ENCODE measurements around the gene CAPN5. TPM values are rescaled to one million over a fixed set of nuclear protein-coding genes. Genes with fewer than 3 reads are reported as not detected.

The CAPN5 gene
- total RNA-seq, 1 experiment from 2014 or later: 5.5 TPM

DNA sequence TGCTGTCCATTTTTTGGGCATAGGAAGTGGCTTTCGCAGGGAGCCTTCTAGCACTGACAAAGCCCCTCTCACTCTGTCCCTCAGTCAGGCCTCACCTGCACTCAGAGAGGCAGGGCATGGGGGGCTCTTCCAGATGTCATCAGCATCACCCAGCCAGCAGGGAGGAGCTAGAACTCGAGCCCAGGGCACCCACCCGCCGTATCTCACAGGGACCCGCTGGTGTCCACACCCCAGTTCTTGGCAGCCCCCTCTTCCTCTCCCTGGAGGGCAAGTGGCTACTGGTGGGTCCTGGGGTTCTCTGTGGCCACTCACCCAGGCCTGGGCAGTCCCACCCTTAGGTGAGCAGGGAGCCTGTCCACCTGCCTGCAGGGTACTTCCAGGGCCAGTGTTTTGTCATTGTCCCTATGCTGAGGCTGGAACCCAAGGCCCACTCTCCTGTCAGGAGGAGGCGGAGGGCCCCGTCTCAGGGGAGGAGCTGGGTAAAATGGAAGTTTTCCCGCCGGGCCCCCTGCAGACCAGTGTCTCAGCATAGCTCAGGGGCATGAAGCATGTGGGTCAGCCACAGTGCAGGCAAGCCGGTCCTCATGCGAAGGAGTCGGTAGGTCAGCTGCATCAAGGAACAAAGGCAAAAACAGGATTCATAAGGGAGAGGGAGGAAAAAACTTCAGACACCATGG is 83.1 kb downstream of the CAPN5 start:
- DNase-seq (ENCODE audit: low read depth): no peak

DNA sequence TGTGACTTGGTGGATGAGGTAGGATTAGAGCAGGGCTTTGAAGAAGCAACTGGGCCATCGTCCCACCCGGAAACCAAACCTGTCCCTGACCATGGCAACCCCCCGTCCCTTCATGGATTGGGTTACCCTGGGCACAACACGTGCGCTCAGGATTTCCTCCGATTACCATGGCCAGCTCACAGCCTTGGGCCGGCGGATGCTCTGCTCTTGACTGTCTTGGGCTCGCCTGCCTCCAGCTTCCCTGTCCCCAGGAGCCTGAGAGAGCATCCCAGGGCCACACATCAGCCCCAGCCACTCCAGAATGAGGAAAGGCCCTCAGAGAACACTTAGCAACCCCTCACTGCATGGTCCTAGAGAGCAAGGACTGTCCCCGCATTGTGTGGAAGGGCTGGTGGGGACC is 84.1 kb downstream of the CAPN5 start:
- DNase-seq (ENCODE audit: low read depth): no peak

DNA sequence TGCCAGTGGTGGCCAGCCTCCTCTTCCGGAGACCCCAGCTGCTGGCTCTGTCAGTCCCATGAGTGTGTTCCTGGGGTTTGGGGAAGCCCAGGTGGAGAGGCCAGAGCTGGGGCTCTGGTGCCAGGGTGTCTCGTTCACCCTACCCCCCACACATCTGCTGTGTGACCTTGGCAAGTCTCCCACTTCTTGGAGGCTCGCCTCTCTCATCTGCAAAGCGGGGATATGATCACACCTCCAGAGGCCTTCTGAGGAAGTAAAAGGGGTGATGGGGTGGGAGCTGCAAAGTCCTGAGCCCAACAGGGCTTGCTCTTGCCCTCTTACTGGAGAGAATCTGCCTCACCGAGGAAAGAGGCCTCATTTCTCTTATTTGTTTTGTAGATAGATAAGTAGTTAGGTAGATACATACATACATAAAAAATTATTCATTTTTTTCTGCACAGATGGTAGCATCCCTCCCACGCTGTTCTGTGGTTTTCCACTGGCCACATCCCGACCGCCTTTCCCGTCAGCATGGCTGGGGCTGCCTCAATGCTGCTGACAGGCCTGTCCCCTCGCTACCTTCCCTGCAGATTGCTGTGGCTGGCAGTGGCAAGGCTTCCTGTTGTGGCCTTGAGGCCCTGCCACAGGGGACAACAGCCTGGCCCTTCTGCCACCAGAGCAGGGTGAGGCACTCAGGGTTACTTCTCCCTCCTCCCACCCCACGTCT is 85.2 kb downstream of the CAPN5 start:
- DNase-seq (ENCODE audit: low read depth): peak; percentile 35

DNA sequence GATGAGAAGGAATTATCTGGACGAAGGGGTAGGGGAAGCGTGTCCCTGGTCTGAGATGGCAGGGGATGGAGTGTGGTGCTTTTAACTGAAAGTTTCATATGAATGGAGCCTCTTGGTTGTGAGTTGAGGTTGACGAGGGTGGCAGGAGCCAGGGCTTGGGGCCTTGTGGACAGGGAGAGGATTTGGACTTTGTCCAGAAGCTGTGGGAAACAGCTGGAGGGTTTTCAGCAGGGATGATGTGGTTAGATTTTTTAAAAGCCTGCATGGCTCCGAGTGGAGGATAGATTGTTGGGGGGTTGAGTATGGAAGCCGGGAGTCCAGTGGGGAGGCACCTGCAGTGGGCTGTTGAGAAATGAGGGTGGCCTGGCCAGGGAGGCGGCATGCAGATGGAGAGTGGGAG is 86.1 kb downstream of the CAPN5 start:
- no peak for DNase-seq (ENCODE audit: low read depth)

DNA sequence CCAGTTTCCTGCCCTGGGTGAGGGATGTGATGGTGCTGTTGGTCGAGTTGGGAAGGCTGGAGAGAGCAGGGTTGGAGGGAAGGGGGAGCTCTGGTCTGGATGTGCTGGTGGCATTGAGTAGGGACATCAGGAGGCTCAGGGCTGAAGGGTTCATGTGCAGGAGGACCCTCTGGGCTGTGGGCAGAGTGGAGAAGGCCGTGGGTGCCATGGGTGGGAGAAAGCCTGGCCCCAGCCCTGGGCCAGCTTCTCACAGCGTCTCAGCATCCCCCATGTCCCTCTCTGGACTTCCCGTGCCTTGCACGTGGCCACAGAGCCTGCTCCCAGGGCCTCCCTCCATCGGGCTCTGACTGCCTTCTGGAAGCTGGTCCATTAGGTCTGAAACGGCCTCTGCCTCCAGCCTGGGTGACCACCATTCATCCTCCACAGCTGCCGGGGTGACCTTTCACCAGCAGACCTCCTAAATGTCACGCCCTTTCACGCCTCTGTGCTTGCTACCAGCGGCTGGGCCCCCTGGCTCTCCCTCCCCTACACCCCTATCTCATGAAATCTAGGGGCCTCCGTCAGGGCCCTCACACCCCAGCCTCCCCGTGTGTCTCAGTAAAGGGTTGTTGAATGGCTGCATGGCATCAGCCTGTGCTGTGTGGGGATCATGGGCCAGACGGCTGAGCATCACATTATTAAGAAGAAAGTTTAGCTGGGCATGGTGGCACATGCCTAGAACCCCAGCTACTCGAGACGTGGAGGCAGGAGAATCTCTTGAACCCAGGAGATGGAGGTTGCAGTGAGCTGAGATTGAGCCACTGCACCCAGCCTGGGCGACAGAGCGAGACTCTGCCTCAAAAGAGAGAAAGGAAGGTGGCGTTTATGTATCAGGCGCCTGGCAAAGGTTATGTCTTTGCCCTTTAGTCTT is 86.8 kb downstream of the CAPN5 start:
- no peak for DNase-seq (ENCODE audit: low read depth)

DNA sequence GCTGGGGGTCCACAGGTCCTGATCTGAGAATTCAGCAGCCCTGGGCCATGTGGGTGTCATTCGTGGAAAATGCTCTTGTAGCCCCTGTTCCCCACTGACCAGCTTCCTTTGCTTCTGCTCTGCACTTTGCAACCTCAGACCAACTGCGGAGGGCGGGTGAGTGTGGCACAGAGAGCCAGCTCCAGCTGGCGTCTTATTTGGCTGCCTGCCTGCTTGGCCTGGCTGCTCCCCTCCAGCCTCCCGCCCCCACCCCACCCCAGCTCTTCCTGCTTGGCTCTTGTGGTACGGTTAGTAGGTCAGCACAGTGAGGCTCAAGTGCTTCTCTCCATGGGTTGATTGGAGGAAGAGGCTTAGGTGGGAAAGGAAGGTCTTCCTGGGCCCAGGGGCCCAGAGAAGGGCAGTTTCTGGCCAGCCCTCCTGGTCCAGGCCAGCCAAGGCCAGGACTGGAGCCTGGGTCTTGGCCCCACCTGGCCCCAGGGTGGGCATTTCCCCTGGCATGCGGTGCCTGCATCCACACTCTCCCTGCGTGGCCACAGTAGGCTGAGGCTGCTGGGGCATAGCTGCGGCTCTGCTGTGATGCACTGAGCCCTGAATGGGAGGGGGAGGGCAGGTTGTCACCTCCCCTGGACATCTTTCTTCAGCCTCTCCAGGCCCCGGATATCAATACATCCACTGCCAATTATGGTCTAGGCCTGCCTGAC is 87.8 kb downstream of the CAPN5 start:
- DNase-seq (ENCODE audit: low read depth): no peak

DNA sequence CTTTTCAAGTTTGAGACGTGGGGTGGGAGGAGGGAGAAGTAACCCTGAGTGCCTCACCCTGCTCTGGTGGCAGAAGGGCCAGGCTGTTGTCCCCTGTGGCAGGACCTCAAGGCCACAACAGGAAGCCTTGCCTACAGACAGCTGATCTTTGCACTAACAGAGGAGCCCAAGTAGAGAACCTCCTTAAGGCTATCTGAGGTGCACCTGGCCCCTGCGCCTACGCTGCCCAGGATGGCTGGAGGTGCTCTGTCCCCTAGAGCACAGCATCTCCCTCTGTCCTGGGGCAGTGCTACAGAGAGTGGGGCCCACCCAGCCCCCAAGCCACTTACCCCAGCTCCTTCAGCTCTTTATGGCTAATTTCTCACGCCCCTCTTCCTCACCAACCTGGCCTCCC is 88.3 kb downstream of the CAPN5 start:
- no peak for DNase-seq (ENCODE audit: low read depth)

DNA sequence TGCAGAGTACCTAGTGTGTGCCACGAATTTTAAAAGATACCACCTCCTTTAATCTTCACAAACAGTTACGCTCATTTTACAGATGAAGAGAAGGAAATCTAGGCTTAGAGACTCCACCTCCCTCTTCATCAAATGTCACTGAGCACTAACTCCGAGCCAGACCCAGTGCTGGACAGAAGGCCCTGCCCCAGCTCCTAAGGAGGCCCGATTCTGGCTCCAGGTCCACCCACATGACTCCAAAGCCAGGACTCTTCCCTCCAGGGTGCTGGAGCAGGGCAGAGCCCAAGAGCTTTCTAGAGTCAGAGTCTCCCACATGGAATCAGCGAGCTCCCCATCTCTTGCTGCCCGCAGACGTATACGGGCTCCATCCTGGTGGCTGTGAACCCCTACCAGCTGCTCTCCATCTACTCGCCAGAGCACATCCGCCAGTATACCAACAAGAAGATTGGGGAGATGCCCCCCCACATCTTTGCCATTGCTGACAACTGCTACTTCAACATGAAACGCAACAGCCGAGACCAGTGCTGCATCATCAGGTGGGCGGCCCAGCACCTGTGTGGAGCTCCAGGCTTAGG is 88.9 kb downstream of the CAPN5 start:
- no peak for DNase-seq (ENCODE audit: low read depth)

DNA sequence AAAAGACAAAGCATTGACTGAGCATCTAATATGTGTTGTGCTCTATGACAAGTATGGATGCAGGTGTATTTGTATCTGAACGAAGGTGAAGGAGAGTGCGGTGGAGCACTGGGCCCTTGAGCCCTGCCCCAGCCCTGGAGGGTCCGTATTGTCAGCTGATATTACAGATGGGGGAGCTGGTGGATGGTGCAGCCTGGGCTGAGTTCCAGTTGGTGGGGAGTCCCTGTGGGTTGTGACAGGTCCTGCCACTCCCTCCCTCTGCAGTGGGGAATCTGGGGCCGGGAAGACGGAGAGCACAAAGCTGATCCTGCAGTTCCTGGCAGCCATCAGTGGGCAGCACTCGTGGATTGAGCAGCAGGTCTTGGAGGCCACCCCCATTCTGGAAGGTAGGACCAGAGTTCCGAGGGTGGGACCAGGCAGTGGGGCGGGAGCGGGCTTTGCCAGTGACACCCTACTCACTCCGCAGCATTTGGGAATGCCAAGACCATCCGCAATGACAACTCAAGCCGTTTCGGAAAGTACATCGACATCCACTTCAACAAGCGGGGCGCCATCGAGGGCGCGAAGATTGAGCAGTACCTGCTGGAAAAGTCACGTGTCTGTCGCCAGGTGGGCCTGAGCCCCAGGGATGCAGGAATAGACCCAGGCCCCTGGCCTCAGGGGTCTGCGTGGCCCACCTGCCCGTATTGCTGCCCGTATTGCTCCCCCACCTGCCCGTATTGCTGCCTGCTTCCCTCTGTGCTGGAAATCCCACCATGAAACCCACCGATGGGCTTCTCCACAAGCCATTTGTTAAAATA is 89.8 kb downstream of the CAPN5 start:
- no peak for DNase-seq (ENCODE audit: low read depth)

DNA sequence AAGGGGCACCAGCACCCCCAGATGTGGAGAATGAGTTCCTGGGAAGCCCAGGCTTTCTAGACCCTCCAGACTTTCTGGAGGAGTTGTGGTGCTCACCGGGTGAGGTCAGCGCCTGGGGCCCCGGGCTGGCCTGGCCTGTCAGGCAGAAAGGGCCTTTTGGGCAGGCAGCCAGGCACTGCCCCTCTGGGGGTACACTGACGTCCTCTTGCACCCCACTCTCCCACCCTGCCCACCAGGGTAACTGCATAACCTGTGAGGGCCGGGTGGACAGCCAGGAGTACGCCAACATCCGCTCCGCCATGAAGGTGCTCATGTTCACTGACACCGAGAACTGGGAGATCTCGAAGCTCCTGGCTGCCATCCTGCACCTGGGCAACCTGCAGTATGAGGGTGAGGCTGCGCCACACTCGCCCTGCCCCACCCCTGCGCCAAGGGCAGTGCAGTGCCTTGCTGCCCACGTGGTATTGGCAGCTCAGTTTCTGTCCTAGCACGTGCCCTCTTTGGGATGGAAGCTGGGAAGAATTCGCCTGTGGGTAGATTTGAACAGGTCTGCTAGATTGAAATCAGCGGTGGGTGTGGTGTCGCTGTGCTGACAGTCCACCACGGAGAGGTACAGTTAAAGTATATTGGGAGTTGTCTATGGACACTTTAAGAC is 91.4 kb downstream of the CAPN5 start:
- no peak for DNase-seq (ENCODE audit: low read depth)

DNA sequence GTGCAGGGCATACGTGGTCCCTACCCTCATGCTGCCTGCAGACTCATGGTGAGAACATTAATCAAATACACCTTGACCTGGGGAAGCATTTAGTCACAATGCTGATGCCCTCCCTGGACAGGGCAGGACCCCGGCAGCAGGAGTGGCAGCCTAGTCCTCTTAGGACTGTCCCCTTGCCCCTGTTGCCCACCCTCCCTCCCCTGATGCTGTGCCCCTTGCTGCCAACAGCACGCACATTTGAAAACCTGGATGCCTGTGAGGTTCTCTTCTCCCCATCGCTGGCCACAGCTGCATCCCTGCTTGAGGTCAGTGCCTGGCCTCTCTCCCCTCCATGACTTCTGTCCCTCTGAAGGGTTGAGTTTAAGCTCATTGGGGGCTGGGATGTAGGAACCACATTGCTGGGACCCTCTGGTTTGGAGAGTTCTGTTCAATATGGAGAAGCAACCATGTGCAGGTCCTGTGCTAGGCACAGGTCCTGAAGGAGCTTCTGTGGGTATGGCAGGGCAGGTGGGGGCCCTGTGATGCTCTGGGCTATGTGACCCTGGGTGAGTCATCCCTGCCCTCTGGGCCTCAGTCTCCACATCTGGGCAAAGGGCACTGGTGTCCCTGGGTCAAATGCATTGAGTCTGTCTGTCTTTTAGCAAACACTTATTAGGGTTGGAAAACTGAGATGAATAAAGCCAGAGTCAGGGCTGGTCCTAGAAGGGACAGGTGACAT is 92.6 kb downstream of the CAPN5 start:
- no peak for DNase-seq (ENCODE audit: low read depth)

DNA sequence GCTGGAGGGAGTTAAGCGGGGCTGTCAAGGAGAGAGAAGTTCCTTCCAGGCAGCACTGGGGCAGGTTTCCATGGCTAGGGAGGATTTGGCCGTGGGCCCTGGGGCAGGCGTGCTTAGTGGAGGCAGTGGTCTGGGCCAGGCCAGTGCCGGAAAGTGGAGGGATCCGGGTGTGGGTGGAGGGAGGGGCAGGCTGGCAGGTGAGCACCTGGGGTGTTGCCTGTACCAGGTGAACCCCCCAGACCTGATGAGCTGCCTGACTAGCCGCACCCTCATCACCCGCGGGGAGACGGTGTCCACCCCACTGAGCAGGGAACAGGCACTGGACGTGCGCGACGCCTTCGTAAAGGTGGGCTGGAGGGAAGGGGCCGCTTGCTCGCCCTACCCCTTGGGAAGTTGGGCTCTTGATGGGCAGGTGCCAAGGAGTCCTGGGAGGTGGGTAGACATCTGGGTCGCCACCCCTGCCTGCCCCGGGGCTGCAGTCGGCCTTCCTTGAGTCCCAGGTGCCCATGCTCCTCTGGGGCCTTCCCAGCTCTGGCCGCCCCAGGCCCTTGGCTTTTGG is 93.2 kb downstream of the CAPN5 start:
- DNase-seq (ENCODE audit: low read depth): no peak

DNA sequence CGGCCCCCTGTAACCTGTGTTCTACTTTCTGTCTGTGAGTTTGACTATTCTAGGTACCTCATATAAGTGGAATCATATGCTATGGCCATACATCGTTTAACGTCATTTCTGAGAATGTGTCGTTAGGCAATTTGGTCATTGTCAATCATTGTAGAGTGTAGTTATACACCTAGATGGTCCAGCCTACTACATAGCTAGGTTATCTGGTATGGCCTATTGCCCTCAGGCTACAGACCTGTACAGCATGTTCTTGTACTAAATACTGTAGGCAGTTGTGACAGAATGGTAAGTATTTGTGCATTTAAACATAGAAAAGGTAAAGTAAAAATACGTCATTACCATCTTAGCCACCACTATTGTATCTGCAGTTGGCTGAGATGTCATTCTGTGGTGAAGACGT is 96.5 kb downstream of the CAPN5 start:
- no peak for DNase-seq (ENCODE audit: low read depth)

DNA sequence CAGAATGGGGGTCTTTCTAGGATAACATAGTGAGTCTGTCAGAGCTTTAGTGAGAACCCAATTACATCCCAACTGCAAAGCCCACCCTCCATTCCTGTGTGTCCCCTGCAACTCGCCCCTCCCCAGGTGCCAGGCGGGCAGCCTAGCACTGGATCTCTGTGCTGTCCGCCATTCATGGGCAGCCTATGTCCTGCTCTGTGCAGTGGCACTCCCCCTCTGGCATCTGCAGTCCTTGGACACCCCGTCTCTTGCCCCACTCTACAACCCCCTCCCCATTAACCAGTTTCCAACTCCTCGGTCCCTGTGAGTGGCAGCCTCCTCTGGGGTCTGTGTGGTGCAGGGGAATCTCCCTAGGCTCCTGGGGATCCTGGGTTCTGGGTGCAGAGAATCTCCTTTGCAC is 98.3 kb downstream of the CAPN5 start:
- DNase-seq (ENCODE audit: low read depth): no peak

DNA sequence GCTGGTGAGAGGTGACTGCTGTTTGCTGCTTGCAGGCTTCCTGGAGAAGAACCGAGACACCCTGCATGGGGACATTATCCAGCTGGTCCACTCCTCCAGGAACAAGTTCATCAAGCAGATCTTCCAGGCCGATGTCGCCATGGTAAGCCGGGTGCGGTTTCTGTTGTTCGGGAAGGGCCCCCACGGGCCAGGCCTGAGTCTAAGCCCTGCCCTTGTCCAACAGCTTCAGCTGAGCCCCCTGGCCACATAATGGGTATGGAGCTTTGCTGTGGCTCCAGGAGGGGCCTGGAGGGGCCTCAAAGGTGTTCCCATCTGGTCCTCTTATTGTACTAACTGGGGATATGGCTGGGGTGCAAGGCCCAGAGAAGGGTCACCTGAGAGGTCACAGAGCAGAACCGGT is 99.2 kb downstream of the CAPN5 start:
- DNase-seq (ENCODE audit: low read depth): no peak

DNA sequence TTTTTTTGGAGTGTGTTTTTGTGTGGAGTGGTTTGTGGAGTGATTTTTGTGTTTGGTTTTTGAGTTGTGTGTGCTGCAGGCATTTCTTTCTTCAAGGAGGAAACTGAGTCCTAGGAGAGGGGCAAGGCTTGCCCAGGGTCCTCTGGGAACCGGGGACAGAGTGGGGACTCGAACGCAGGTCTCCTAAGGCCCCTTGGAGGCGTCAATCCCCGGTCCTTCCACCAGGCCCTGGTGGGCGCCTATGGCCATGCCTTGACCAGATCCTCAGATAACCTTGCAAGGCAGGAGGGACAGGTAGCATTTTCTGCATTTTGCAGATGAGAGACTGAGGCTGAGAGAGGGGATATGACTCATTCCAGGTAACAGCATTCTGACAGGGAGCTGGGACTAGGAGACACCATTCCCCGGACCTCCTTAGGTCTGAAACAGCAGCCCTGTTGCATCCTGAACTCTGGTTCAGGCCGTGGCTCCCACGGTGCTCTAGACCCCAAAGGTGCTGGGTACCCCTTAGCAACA is 100.4 kb downstream of the CAPN5 start:
- DNase-seq (ENCODE audit: low read depth): no peak

DNA sequence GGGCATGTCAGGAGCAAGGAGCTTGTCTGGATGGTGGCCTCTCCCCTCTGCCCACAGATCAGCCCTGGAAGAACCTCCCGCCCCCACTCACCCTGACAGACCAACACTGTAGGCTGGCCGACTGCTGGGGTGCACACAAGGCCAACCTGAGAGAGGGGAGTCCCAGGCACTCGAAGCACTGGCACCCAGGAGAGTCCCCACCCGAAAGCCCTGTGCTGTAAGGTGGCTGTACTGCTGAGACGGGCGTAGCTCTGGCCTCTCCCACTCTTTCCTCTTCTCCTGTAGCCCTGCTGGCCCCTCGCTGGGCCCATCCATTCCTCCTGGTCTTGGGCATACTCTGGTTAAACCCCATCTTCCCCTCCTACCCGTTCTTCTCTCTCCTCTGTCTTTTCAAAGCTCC is 101.0 kb downstream of the CAPN5 start:
- no peak for DNase-seq (ENCODE audit: low read depth)

DNA sequence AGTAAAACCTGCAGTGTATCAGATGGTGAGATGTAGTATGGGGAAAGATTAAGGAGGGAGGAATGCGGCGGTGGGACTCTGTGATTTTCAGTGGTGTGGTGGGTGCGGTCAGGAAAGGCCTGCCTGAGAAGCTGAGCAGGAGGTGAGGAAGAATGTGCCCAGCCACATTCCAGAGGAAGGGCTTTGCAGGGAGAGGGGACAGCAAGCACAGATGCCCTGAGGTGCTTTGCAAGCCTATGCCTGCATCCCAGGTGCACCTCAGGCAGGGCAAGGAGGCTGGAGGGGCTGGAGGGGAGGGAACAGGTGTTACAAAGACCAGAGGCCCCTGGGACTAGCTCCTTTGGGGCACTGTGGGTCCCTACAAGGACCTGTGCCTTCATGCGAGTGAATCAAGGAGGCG is 103.3 kb downstream of the CAPN5 start:
- no peak for DNase-seq (ENCODE audit: low read depth)

DNA sequence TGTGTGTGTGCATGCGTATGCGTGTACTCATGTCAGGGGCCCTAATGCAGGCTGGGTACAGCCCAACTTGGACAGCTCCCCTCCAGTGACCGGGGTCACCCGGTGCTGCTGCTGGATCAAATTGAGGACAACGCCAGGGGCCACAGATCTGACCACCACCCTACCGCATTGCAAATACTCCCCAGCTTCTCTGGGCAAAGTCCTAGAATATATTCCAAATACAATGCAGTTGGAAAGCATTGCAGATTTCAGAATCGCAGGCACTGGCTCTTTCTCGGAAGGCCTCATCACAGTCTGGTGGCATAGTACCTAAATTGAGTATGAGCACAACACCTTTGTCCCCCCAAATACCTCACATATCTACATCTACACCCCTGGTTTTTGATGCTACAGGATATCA is 104.5 kb downstream of the CAPN5 start:
- no peak for DNase-seq (ENCODE audit: low read depth)

Data from Daoy (cell line).